ENCODE results near the gene PITPNM3.
"Not testable (repeated sequence)": the region's sequence is repeated elsewhere in the genome, so short reads cannot be mapped to it uniquely, and the experiment has no call there.

The PITPNM3 gene

DNA sequence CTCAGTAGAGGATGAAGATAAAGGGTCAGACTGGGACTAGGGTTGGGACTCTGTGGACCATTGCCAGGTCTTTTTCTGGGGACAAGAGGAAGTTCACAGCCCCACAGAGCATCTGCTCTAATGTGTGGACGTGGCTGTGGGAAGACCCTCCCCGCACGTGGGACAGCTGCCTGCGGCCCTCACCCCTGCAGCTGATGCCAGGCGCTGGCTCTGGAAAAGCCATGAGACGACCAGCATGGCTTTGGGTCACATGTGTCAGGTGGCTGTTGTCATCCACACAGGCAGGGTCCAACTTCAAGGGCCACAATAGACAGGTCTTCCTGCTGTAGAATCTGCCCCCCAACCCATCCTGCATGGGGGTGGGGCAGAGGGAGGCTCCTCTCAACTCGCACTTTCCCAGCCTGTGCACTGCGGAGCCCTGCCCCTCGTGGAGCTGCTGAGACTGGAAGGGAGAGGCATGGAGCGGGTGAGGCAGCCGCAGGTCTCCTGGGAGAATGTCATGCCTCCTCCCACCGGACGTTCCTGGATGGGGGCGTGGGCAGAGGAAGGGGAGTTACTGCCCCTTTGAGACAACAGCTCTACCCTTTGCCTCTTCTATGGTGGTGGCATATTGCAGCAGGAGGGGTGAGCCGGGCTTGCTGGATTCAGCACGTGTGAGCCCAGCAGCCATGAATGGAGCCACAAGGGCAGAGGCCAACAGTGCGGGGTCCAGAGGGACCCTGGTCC is 58.7 kb downstream of the PITPNM3 start:
- DNase-seq, result no peak

DNA sequence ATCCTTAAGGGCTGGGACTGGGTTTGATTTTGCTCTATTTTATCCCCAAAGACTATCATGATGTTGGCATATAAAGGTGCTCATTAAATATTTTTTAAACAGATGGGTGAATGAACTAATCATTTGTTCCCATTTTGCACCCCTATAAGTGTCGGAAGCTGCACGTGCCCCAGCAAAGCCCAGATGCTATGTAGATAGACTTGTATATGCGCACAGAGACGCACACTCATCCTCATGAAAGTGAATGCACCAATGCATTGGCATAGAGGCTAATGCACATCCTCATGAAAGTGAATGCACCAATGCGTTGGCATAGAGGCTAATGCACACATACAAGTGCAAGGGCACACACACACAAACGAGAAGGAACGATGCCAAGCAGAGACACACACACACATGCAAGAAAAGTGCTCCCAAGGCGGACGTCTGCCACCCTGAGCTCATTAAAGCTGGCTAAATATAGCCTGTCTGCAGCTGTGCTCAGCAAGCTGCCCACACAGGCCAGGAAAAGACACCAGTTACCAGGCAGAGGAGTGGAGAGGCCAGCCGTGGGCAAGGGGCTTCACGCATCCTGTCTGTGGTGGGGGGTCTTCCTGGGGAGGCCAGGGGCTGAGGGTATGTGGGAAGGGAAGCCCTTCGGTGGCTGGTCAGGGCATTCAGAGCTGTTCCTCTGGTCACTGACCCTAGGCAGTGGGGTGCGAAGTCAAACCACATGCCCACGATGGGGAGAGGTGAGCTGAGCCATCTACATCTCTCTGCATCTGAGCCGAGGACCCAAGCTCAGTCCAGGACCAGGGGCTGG is 59.5 kb downstream of the PITPNM3 start:
- peak; percentile 9 for DNase-seq

DNA sequence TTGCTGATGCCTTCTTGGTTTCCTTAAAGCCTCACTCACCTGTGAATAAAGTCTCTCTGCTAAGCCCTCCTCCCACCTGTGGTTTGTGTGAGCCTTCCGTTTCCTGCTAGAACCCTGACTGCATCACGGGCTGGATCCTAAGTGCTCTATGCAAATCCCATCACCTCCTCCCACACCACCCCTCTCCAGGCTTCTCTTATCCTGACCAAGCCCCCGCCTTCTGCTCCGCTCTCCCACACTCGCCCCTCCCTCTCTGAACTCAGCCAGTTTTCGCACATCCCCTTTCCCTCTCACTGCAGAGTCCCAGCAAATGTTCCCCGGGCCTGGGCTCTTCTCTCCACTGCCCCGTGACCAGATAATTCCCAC is 60.3 kb downstream of the PITPNM3 start:
- DNase-seq, result no peak

DNA sequence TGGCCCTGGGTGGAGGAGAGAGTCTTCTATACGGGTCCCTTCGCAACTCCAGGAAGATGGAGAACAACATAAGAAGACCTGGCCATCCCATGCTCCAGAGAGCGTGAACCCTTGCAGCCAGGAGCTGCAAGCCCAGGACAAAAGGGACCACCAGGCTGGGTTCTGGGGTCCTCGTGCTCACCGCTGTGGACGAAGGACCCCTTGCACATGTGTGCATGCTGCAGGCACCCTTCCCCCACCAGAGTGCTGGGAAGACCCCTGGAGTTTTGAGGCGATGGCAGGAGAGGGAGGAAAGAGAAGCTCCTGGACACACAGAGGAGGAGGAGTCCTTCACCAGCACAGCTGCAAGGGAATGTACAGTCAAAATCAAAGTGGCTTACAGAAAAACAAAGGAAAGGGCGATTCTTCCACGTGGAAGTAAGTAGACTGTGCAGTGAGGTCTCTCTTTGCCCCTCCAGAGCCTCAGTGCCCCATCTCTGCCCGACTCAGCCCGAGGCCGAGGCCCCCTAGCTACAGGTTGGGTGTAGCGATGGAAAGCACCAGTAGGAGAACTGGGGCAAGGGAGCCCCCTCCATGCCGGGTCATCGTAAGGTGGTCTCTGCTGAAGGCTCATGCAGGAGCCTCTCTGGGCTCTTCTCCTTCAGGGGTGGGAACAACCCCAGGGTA is 60.8 kb downstream of the PITPNM3 start:
- no peak for DNase-seq

DNA sequence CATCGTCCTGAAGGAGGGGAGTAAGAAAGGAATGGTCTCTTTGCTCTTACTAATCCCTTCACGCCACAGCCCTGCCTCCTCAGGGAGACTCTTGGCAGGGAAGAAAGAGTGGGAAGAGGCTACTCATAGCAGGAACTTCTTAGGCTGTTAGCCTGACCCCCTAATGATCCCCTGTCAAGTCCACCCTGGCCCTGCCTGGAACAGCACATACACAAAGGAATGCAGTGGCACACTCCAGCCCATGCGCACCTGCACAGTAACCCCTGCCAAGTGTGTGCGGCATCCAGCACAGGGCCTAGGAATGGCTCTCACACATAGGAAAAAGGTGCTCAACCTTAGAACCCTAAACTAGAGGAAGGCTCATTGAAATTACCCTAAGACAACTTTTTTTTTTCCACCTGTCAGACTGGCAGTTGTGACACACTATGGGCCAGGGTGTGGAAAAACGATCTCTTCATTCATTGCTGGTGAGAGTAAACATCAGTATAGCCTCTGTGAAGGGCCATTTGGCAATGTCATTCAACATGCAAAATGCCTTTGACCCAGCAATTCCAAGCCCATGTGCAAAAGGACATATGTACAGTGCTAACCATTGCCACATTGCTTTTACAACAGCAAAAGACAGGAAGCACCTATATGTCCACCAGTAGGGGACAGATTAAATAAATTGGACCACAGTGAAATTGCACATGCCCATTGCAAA is 62.0 kb downstream of the PITPNM3 start:
- DNase-seq, result no peak

DNA sequence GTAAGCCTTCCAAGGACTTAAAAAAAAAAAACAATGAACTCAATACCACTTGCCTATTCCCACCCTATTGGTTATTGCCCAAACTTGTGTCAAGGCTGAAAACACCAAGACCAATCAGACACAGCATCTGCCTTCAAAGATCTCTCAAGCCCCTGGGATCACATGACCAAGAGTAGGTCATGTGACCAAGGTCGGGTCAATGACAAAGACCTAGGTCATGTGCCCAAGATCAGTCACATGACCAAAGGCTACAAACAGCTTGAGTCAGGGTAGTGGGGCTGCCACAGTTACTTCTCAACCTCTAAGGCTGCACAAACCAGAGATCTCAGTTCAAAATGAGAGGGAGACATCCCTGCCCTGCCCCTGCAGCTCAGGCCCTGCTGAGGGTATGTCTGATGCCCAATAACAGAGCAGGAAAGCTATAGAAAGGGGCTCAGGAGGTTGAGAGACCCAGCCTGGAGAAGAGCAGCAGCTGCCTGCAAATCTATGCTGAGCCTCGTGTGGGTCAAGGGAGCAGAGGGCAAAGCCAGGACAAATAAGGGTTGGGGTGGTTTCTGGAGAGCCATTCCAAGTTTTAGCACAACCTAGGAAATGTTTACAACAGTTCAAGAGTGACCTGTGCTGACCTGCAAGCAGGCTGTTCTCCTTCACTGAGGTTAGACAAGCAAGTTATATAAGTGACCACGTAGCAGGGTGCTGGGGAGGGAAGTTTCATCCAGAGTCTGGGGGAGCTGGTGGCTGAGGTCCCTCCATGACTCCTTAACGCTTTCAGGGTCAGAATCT is 63.3 kb downstream of the PITPNM3 start:
- DNase-seq, result no peak

DNA sequence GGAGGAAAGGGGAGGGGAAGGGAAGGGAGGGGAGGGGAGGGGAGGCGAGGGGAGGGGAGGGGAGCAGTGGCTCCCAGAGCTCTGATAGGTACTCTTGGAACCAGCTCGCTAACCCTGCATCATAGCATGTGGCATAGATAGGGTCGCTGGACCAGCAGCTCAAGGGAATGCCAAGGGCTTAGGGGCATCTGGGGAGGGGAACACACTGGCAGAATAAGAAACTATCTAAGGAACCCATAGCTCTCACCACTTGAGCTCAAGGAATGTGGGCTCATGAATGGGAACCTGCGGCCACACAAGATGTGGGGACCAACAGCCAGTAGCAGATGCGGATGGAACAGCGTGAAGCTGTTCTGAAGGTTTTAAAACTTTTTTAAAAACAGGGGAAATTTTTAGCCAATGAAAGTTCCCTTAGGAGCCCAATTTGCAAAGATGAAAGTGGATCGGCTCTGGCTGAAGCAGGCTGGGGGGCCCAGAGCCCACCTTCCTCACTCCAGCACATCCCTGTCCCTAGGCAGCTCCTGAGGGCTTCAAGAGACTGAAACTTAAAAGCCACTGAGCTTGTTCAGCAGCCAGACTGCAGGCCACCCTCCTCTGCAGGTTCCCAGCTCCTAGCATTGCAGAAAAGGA is 65.2 kb downstream of the PITPNM3 start:
- DNase-seq, result no peak

DNA sequence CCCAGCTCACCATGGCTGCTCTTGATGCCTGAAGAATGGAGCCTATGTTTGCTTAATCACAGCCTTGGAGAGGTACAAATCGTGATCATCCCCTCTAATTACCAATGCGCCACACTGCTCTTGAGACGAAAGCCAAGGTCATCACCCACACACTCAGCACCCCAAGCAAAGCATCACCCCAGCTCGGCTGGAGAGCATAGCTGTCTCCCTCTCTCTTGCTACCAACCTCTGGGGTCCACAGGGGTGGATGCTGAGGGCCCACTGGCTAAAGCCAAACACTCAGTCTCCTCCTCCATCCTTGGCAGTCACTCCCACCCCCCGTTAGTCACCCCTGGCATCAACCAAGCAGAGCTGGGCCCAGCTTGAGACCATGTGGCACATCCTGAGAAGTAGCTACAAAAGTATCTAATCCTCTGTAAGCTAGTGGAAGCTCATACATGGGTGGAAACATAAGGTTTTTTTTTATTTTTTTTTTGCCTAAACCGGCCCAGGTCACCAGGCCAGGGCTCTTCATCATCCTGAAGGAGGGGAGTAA is 67.3 kb downstream of the PITPNM3 start:
- no peak for DNase-seq

DNA sequence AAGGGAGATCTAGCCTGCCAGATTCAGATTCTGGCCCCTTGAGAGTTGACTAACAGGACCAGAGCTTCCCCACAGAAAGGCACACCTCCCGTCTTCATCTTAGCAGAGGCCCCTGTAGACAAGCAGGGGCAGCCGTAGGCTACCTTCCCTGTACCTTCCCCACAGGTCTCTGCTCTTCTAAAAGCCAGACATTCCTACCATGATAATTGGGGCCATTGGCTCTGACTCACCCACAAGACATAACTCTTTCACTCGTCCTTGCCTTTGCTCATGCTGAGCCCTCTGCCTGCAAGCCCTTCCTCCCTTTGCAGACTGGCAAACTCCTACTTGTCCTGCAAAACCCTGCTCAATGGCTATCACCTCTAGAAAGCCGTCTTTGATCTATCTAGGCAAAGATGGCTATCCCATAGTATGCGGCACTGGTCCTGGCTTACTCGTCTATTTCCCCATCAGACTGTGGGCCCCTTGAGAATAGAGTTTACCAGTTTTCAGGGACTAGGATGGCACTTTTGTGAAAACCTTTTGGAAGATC is 68.3 kb downstream of the PITPNM3 start:
- no peak for DNase-seq

DNA sequence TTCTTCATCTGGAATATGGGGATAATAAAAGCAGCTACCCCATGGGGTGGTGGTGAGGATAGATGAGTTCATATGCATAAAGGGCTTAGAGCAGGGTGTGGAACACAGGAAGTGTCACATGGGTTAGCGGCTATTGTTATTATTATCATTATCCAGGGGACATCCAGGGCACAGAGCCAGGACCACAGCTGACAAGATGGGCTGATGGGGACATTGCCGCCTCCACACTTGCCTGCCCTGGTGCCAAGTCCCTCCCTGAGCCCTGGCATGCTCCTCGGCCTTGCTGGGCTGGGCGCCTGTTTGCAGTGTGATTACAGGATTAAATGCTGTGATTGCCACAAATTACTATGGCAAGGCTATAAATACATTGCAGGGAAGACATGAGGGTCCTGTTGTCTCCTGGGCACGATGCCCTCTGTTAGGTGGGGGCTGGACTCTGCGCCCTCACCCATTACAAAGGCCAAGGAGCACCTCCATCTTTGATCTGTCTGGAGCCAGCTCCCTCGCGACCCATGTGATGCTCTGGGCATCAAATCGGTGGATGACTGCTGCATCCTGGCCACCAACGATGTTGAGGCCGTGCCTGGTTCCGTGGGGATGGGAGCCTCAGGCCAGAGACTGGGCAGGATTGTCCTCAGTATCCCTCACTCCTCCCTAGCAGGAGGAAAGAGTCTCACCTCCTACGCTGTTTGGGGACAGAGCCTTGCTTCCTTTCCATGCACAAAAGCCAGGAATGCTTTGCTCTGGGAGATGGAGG is 68.9 kb downstream of the PITPNM3 start:
- no peak for DNase-seq

DNA sequence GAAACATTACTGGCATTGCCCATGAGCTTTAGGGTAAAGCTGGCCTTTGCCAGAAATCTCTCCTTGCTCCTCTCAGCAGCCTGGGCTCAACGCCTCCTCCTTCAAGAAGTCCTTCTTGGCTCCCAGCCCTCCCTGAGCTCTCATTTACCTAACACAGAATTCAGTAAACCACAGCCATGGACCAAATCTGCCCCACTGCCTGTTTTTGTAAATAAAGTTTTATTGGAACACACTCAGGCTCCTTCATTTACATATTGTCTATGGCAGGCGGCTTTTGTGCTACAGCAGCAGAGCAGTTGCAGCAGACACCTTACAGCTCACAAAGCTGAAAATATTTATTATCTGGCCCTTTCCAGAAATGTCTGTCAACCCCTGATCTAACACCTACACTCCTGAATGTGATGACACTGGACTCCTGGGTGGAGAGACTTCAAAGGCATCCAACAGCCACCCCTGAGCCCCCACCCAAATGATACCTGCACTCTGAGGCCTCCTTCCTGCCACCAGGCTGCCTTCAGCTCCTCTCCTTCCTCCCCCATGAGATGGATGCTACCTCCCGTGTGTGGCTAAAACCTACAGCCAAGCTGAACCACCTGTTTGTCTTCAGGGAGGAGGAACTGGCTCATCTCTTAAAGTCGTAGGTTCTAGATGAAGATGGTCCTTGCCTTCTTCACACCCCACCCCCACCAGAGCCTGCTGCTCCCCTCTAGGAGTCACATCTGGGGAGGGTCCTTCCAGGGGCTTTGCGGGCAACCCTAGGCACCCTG is 70.5 kb downstream of the PITPNM3 start:
- no peak for DNase-seq

DNA sequence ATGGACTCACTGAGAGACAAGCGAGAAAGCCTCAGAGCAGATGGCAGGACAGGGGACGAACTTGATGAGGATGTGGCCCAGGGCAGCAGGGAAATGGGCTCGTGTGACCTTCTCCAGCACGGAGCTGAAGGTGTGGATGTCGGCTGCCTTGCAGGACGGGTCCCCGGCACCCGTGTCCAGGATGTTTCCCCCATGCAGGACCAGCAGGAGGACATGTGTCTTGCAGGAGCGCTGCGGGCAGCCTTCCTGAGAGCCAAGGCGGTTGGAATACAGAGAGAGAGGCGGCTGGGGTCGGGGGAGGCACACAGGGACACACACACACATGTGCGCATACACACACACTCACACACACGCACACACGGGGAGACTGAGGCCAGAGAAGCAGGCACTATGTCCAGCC is 72.8 kb downstream of the PITPNM3 start:
- no peak for DNase-seq

DNA sequence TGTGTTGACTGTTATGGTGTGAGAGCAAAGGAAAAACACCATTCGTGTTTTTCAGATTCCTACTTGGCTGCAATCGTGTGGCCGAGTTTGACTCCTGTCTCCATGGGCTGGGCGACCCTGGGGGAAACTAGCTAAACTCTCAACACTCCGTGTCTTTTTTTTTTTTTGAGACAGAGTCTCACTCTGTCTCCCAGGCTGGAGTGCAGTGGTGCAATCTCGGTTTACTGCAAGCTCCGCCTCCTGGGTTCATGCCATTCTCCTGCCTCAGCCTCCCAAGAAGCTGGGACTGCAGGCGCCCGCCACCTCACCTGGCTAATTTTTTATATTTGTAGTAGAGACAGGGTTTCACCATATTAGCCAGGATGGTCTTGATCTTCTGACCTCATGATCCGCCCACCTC is 73.6 kb downstream of the PITPNM3 start:
- DNase-seq, result not testable (repeated sequence)

DNA sequence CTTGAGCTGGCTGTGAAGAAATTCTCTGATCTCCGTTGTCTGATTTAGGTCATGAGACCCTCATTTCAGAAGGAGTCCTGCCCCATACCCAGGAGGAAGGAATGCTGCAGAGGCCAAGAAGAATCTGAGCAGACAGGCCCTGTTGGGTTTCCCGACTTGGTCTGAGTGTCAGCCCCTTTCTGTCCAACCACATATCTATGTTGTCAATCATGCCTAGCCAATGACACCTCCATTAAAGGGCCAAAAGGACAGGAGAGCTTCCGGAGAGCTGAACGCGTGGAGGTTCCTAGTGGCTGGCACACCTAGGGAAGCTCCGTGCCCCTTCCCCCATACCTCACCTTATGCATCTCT is 74.3 kb downstream of the PITPNM3 start:
- DNase-seq, result no peak

DNA sequence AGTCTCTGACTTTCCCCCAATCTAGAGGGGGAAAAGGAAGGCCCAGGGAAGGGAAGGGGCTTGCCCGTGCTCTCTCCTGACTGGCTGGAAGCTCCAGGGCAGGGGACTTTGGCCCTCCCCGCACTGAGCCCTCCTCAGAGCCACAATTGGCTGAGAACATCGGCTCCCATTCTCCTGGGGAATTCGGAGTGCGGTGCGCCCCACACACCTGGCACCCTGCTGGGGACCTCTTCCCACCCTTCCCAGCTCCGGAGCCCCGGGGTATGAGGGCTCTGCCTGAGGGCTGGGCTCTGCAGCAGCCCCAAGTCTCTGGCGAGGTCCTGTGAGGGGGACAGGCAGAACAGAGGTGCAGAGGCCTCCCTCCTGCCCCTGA is 76.1 kb downstream of the PITPNM3 start:
- no peak for DNase-seq

DNA sequence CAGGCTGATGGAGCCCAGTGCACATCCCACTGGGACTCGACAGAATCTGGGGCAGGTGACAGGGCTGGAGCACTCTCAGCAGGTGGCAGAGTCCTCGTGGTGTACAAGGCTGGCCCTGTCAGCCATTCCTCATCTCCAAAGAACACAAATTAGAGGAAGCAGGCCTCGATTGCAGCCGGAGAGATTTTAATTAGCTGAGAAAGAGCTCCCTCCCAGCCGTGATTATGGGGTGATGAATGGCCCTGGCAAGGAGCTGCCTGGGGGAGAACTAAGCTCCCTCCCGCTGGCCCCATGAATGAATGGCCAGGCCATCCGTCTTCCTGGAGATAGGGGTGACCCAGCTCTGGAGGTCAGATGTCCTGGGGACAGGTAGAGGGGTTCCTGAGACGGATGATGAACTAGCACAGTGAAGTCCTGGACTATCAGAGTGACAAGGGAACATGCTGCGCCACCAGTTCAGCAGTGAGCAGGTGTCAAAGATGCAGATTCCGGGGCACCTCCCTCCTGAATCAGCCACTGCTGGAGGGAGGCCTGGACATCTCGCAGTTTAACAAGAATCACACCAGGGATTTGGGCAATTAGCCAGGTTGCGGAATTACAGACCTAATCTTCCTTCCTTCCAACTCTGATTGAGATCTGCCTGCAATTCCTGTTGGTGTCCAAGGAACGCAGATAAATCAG is 76.6 kb downstream of the PITPNM3 start:
- DNase-seq, result no peak

DNA sequence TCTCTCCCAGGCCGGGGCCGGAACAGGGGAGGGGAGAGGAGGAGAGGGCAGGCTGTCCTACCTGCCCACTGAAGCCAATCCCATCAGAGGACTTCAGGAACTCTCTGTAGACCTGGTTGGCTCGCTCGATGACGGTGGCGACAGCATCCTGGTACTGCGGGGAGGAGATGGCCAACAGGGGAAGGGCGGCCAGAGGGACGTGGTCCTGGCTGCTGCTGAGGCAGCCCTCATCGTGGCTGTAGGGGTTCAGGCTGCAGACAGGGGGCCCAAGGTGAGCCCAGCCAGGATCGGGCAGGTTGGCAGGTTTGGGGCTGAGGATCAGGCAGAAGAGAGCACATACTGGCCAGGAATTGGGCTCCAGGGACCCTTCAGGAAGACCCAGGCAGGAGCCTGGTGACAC is 77.9 kb downstream of the PITPNM3 start:
- DNase-seq, result no peak

DNA sequence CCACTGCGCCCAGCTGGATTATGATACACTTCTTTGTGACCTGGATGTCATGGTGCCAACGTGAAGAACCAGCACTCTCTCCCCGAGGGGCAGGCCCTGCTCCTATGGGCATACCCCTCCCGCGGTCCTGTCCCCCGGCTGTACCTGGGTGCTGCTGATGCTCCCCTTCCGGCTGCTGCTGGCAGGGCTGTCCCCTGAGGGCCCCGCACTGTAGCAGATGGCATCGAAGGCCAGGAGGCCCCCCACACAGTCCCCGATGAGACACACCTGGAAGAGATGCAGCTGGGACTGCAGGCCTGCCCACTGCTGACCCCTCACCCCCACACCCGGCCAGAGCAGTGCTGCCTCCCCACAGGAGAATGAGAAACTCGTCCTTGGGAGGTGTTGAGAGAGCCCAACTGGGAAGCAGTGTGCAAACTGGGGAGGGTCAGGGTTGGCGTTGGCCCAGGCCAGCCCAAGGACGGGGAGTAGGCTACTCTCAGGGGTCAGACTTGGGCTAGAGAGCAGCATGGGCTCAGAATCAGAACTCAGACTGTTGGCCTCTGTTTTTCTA is 78.4 kb downstream of the PITPNM3 start:
- DNase-seq, result no peak

DNA sequence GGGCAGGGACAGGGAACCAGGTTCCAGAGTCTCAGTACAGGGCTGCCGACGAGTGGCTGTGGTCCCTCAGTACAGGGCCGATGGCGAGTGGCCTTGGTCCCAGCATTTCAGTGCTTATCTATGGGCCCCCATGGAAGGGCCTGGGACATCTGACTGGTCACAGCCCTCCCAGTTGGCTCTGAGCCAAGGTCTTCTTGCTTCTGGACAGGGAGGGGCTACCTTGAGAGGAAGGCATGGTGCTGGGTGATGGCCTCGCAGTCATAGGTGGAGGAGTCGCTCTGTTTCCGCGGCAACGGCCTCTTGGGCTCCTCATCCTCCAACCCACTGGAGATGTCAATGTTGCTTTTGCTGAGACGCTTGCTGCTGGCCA is 79.6 kb downstream of the PITPNM3 start:
- DNase-seq, result no peak

All from NCI-H2227 treated with DMSO at 0.1 percent for 48 hours (cell line).